Activated B cell treated with CpG ODN at 0.5 μM for 24 hours (primary cell): ENCODE measurements around the gene RERE. TPM values are rescaled to one million over a fixed set of nuclear protein-coding genes. Genes with fewer than 3 reads are reported as not detected.

ENCODE experiments used
- ATAC-seq: fragments of 200-7000 bp; cut with Tn5 transposase; one replicate; pipeline ENCODE4 v1.10.0; 2021; ENCODE audit warnings: low read depth, mild to moderate bottlenecking, moderate library complexity
- CTCF ChIA-PET: fragments of 350-600 bp; sonication (Branson Sonifier 250); formaldehyde crosslinking; loops from one replicate; lab custom pipeline; 2021; ENCODE audit warnings: antibody characterized with exemption; lab: Charles Lee
- POLR2A ChIA-PET: fragments of 350-600 bp; sonication (Branson Sonifier 250); formaldehyde crosslinking; loops from one replicate; lab custom pipeline; 2021; ENCODE audit warnings: antibody characterized with exemption; lab: Charles Lee
- DNase-seq: peaks from one replicate; pipeline ENCODE4 v3.0.0; 2022
- H3K27ac Mint-ChIP-seq: one replicate; pipeline ENCODE4 v1.8.0; 2020; ENCODE audit warnings: mixed read lengths
- H3K27me3 Mint-ChIP-seq: one replicate; pipeline ENCODE4 v1.8.0; 2021; ENCODE audit warnings: mixed read lengths
- H3K36me3 Mint-ChIP-seq: one replicate; pipeline ENCODE4 v1.8.0; 2021; ENCODE audit warnings: low read depth, mixed read lengths
- H3K4me1 Mint-ChIP-seq: one replicate; pipeline ENCODE4 v1.8.0; 2021; ENCODE audit warnings: mixed read lengths
- H3K4me3 Mint-ChIP-seq: one replicate; pipeline ENCODE4 v1.8.0; 2020; ENCODE audit warnings: mild to moderate bottlenecking, mixed read lengths
- H3K9me3 Mint-ChIP-seq: one replicate; pipeline ENCODE4 v1.8.0; 2020; ENCODE audit warnings: mixed read lengths
- intact Hi-C: fragments of 100-400 bp; cut with micrococcal nuclease; formaldehyde crosslinking; loops from one replicate; pipeline ENCODE4 v1.15.1; 2024
- total RNA-seq: library from RNA; stranded (reverse); gene quantifications from 2 replicates; pipeline ENCODE4 v1.2.3, GENCODE V29; 2022
- TF ChIP-seq, protein P1 (sequence below): fragments of 200-600 bp; IDR thresholded peaks from one replicate; pipeline ENCODE4 v1.8.0; 2022; ENCODE audit warnings: antibody characterized with exemption, mild to moderate bottlenecking

RERE gene
- total RNA-seq, 1 donor from 2014 or later = 98.8 TPM

DNA sequence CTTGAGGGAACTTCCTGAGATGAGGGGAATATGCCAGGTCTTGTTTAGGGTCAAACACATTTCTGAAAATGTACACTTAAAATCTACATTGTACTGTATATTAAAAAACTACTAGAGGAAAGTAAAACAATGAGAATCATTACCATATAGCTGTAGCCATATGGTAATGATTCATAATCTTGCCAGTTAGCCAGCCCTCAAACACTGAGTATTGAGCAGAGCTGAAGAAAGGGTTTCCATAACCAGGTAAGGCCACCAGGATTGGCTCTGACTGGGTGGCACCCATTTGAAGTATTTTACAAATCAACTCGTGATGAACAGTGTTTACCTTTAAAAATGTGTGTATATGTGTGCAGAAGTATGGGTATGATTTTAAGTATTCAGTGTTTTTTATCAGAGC lies 272.8 kb downstream of the RERE start:
- POLR2A ChIA-PET = no interaction called here
- TF ChIP-seq, protein P1, sequence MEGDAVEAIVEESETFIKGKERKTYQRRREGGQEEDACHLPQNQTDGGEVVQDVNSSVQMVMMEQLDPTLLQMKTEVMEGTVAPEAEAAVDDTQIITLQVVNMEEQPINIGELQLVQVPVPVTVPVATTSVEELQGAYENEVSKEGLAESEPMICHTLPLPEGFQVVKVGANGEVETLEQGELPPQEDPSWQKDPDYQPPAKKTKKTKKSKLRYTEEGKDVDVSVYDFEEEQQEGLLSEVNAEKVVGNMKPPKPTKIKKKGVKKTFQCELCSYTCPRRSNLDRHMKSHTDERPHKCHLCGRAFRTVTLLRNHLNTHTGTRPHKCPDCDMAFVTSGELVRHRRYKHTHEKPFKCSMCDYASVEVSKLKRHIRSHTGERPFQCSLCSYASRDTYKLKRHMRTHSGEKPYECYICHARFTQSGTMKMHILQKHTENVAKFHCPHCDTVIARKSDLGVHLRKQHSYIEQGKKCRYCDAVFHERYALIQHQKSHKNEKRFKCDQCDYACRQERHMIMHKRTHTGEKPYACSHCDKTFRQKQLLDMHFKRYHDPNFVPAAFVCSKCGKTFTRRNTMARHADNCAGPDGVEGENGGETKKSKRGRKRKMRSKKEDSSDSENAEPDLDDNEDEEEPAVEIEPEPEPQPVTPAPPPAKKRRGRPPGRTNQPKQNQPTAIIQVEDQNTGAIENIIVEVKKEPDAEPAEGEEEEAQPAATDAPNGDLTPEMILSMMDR = no peak
- ATAC-seq = no peak
- H3K36me3 Mint-ChIP-seq = peaks cover 49% of the 10 kb centered on the region
- peak overlapping the region; percentile 25 for H3K27ac Mint-ChIP-seq
- no peak for DNase-seq
- CTCF ChIA-PET = no interaction called here
- intact Hi-C loops = loop anchor here (5.0 kb wide), 1 partner anchor 137 kb away; no protein-coding TSS in a partner anchor
- peaks cover 2% of the 10 kb centered on the region for H3K9me3 Mint-ChIP-seq
- no peaks in the 10 kb centered on the region for H3K27me3 Mint-ChIP-seq
- H3K4me1 Mint-ChIP-seq = peaks cover 30% of the 10 kb centered on the region
- H3K4me3 Mint-ChIP-seq = no peak overlapping the region

DNA sequence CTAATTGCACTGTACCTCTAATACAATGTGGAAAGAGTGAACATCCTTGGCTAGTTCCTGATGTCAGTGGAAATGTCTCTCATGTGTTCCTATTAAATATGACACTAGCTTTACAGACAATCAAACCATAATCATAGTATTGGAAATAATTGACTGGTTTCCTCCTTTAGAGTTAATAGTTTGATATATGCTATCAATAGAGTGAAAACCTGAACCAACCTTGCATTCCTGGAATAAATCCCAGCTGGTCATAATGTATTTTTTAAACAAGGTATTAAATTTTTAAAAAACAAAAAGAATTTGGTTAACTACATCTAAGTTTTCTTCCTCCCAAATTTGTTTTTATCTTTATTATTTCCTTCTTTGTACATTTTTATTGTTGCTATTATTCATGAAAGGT lies 273.5 kb downstream of the RERE start:
- ChIA-PET POLR2A (no interaction called here), CTCF (no interaction called here)
- ATAC-seq = no peak
- Mint-ChIP-seq H3K4me3 (no peak overlapping the region), H3K9me3 (peaks cover 2% of the 10 kb centered on the region), H3K27me3 (no peaks in the 10 kb centered on the region), H3K4me1 (peaks cover 36% of the 10 kb centered on the region), H3K27ac (no peak overlapping the region), H3K36me3 (peaks cover 50% of the 10 kb centered on the region)
- intact Hi-C loops = no loop called here
- no peak for DNase-seq
- TF ChIP-seq, protein P1 = no peak

DNA sequence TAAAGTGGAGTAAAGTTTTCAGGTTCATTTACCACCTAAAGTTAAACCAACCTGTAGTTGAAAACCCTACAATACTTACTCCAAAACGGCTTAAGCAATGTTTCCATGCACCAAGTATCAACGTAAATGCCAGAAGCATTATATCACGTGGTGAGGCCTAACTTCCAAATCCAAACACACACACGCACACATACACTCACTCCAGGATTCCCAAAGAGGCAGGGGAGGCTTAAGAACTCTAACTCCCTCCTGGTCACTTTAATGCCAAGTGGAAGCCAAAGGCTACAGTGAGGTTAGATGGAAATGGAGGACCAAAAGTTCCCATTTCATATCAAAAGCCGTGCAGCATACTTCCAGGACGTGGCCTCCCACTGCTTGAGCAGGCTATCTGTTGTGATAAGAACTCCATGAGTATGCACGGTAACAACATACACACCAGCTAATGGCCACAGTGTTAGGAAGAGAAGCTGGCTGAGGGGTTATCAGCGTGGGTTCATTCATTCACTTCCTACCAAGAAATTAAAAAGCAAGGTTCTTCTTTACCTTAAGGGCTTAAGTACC lies 275.4 kb downstream of the RERE start:
- TF ChIP-seq, protein P1 = no peak
- intact Hi-C loops = no loop called here
- ChIA-PET POLR2A (no interaction called here), CTCF (no interaction called here)
- Mint-ChIP-seq H3K27ac (no peak overlapping the region), H3K36me3 (peaks cover 49% of the 10 kb centered on the region), H3K27me3 (no peaks in the 10 kb centered on the region), H3K9me3 (peaks cover 2% of the 10 kb centered on the region), H3K4me3 (no peak overlapping the region), H3K4me1 (peaks cover 37% of the 10 kb centered on the region)
- DNase-seq (no peak), ATAC-seq (no peak)

DNA sequence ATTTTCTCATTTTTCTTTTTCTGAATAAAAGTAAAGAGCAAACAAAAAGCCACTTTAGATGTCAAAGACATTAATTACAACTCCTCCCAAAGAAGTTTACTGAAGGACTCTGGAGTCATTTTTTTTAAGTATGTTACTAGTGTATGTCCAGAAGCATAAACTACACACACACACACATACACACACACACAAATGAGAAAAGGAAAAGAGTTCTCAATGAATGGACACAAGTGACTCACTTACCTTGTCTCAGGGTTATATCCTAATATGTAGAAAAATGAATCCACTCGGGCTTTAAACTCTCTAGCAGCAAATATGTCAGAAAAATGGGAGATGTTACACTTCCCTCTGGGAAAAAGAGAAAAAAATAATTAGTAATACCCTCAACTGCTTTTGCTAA lies 276.5 kb downstream of the RERE start:
- no peak overlapping the region for H3K27ac Mint-ChIP-seq
- ATAC-seq (no peak), DNase-seq (no peak)
- H3K4me1 Mint-ChIP-seq = peaks cover 32% of the 10 kb centered on the region
- peaks cover 2% of the 10 kb centered on the region for H3K9me3 Mint-ChIP-seq
- ChIA-PET POLR2A (no interaction called here), CTCF (no interaction called here)
- peaks cover 53% of the 10 kb centered on the region for H3K36me3 Mint-ChIP-seq
- TF ChIP-seq, protein P1 = no peak
- H3K27me3 Mint-ChIP-seq = no peaks in the 10 kb centered on the region
- H3K4me3 Mint-ChIP-seq = no peak overlapping the region
- intact Hi-C loops = no loop called here

DNA sequence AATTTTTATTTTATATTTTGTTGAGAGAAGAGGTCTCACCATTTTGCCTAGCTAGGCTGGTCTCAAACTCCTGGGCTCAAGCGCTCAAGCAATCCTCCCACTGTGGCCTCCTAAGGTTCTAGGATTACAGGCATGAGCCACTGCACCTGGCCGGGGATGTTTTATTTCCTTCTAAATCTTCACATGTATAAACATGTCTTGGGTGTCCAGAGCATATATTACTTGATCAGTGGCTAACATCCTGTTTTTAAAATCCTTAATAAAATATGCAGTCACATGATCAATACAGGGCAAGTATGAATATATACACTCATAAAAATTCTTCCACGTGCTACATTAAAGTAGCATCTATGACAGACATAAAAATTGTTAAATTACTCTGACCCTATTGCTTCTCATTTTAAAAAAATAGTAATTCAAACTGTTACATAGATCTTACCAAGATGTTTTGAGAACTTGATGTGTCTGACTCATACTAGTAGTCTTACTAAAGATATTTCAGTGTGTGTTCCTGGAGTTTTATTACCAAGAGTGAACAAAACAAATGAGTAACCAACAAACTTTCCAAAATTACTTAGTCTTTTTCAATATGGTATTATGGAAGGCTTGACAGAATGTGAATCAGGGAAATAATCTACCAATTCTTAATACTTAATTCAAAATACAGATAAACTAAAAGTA lies 277.0 kb downstream of the RERE start:
- peak; percentile 25 for ATAC-seq
- Mint-ChIP-seq H3K4me1 (peaks cover 34% of the 10 kb centered on the region), H3K4me3 (no peak overlapping the region), H3K27me3 (no peaks in the 10 kb centered on the region), H3K36me3 (peaks cover 55% of the 10 kb centered on the region), H3K9me3 (peaks cover 2% of the 10 kb centered on the region), H3K27ac (no peak overlapping the region)
- ChIA-PET POLR2A (interaction anchor here (0.9 kb wide), 1 partner anchor 16 kb away, joined by 3 read pairs; no protein-coding TSS in a partner anchor), CTCF (interaction anchor here (0.9 kb wide), 1 partner anchor 131 kb away, joined by 3 read pairs; no protein-coding TSS in a partner anchor)
- intact Hi-C loops = no loop called here
- TF ChIP-seq, protein P1 = no peak
- DNase-seq = no peak
